Esophagus squamous epithelium (tissue), 4 donors: ENCODE measurements around the gene TCP11L1.

Source experiments
- POLR2A ChIP-seq, 4 donors: fragments of 450-650 bp; IDR thresholded peaks; one replicate each; pipeline ENCODE4 v1.6.1; 2017; ENCODE audit warnings: antibody characterized with exemption in 4 of 4, mild to moderate bottlenecking in 4 of 4, moderate library complexity in 3 of 4
- TF ChIP-seq, protein P1 (sequence below), 6 experiments: fragments of 450-650 bp in 4 of 6; fragments of 200-600 bp in 2 of 6; sonication (generic) in 2 of 6; IDR thresholded peaks; one replicate each; pipeline ENCODE4 v1.5.1; 2016 to 2019; ENCODE audit warnings: antibody characterized with exemption in 6 of 6, mild to moderate bottlenecking in 4 of 6, moderate library complexity in 4 of 6

DNA sequence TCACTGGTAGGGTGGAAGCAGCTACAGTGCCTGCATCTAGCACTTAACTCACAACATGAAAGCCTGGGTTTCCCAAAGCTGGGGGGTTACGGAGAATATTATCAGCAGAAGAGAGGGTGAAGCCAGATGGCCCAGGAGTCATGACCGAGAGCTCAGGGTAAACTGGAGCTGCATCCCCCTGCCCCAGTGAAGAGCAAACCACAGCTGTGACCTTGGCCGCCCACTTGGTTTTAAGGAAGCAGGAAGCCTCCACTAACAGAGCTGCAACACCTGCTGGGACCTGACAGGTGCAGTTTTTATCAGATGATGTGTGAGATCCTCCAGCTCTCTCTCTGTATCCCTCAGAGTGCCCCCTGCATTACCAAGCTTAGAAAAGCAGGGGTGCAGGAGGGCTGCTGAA, 20.9 kb downstream of the TCP11L1 start:
- TF ChIP-seq, protein P1, sequence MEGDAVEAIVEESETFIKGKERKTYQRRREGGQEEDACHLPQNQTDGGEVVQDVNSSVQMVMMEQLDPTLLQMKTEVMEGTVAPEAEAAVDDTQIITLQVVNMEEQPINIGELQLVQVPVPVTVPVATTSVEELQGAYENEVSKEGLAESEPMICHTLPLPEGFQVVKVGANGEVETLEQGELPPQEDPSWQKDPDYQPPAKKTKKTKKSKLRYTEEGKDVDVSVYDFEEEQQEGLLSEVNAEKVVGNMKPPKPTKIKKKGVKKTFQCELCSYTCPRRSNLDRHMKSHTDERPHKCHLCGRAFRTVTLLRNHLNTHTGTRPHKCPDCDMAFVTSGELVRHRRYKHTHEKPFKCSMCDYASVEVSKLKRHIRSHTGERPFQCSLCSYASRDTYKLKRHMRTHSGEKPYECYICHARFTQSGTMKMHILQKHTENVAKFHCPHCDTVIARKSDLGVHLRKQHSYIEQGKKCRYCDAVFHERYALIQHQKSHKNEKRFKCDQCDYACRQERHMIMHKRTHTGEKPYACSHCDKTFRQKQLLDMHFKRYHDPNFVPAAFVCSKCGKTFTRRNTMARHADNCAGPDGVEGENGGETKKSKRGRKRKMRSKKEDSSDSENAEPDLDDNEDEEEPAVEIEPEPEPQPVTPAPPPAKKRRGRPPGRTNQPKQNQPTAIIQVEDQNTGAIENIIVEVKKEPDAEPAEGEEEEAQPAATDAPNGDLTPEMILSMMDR (IDR thresholded peaks at IDR 0.05): no peak
- no peak for TF ChIP-seq POLR2A (IDR thresholded peaks at IDR 0.05)
